ENCODE results near the gene ANGPTL2. TPM values are rescaled to one million over a fixed set of nuclear protein-coding genes. Genes with fewer than 3 reads are reported as not detected.
"Not testable (repeated sequence)": the region's sequence is repeated elsewhere in the genome, so short reads cannot be mapped to it uniquely, and the experiment has no call there.

The ANGPTL2 gene
- 4.7 and 8.3 TPM in 2 replicates for total RNA-seq (2014; rRNA removed; shearing (Covaris generic))

DNA sequence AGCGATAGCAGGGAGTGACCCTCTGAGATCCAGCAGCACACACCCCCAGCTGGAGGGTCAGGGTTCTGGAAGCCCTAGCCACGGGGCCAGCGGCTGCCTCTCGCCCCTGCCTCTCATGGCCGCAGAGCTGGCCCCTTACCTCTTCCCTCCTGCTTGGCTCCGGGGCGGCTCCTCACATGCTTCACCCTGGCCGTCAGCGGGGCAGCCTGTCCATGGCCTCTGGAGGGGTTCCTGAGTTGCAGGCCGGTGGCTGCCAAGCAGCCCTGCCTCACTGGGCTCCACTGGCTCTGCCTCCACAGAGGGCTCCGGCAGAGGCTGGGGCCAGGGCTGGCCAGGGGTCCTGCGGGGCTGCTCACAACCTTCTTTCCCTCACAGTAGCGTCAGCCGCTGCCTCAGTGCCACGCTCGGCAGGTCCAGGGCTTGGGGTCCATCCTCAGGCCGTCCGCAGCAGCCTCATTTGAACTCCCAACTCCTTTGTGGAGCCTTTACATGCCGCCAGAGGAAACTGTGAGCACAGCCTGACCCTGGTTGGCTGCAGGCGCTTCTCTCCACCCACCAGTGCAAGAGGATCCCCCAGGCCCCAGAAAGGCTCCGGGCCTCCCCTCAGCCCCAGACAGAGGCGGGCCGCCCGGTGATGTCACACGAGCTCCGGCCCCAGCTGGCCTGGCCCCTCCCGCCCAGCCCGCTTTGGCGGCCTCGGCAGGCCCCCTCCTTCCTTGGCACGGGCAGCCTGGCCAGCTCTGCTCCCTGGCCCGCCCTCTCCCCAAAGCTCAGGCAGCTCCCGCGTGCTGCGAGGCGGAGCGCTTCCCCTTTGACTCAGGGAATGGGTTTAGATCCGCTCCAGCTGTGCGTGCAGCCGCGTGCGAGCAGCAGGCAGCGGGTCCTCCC, at the start of gene ANGPTL2:
Gene ANGPTL2, minus strand, starts transcription at position 460 of the 888 bp plus-strand sequence. CDS start 13,904 bp downstream, outside the sequence.
- no peaks in the 10 kb centered on the region for H3K36me3 ChIP-seq (replicated peaks; ENCODE audit: control insufficient read depth, insufficient read depth, low read length)
- DNase-seq = peak; percentile 98
- peak within 1 kb of the TSS; percentile 51 for H3K4me3 ChIP-seq (ENCODE audit: insufficient read depth, low read depth, low read length)
- H3K27me3 ChIP-seq (ENCODE audit: control insufficient read depth, insufficient read depth, low read length) = no peaks in the 10 kb centered on the region; the same call in 1 of the 2 replicates

- H3K4me3 ChIP-seq (ENCODE audit: insufficient read depth, low read depth, low read length); H3K36me3 ChIP-seq (replicated peaks; ENCODE audit: control insufficient read depth, insufficient read depth, low read length); DNase-seq: not testable (repeated sequence)
Measured at GRCh38 chr9:127171348-127171747, 48.9 kb upstream of the ANGPTL2 start.

DNA sequence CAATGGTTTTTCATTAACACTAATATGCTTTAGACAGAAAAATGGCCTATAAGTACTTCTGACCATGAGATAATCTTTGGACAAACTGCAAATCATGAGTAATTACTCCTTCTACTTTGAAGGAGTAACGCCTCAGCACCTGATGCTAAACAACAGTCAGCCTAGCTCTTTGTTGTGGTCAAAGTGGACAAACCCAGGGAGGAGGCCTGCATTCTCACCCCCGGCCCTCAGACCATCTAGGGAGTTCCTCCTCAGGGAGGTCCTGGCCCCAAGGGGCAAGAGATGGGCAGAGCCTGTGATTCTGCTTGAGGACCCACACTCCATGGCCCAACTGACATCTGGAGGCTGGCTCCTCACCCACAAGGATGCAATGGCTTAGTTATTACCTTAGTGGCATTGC, 48.2 kb upstream of the ANGPTL2 start:
- DNase-seq = no peak
- no peaks in the 10 kb centered on the region for H3K27me3 ChIP-seq (ENCODE audit: control insufficient read depth, insufficient read depth, low read length)
- no peaks in the 10 kb centered on the region for H3K36me3 ChIP-seq (replicated peaks; ENCODE audit: control insufficient read depth, insufficient read depth, low read length)
- H3K4me3 ChIP-seq (ENCODE audit: insufficient read depth, low read depth, low read length) = no peak overlapping the region

More at GRCh38 chr9:127171348-127171747, 48.9 kb upstream of the ANGPTL2 start:
- not testable (repeated sequence) for H3K27me3 ChIP-seq (ENCODE audit: control insufficient read depth, insufficient read depth, low read length)

DNA sequence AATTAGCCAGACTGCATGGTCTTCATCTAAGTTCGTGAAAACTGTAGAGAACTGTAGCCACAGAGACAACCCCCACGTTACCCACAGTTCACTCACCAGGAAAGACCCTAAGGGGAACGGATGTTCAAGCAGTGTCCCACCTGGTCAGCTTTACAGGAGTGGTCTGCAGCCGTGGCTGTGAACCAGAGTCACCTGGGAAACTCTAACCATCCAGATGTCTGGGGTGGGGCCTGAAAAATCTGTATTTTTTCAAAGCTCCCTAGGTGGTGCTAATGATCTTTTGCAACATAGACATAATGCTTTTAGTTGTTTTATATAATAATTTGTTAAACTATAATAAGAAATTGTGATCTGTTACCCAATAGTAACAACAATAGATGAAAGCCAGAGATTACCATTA, 47.7 kb upstream of the ANGPTL2 start:
- Histone ChIP-seq H3K27me3 (ENCODE audit: control insufficient read depth, insufficient read depth, low read length) (no peaks in the 10 kb centered on the region), H3K36me3 (replicated peaks; ENCODE audit: control insufficient read depth, insufficient read depth, low read length) (no peaks in the 10 kb centered on the region), H3K4me3 (ENCODE audit: insufficient read depth, low read depth, low read length) (no peak overlapping the region)
- no peak for DNase-seq

DNA sequence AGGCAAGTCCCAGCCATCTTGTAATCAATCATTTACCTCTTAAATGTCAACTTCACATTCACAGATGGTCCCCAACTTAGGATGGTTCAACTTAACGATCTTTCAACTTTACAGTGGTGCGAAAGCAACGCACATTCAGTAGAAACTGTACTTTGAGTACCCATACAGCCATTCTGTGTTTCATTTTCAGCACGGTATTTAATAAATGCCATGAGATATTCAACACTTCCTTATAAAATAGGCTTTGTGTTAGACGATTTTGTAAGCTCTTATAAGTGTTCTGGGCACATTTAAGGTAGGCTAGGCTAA, 47.1 kb upstream of the ANGPTL2 start:
- H3K36me3 ChIP-seq (replicated peaks; ENCODE audit: control insufficient read depth, insufficient read depth, low read length) = no peaks in the 10 kb centered on the region
- no peak for DNase-seq
- no peaks in the 10 kb centered on the region for H3K27me3 ChIP-seq (ENCODE audit: control insufficient read depth, insufficient read depth, low read length)
- H3K4me3 ChIP-seq (ENCODE audit: insufficient read depth, low read depth, low read length) = no peak overlapping the region

DNA sequence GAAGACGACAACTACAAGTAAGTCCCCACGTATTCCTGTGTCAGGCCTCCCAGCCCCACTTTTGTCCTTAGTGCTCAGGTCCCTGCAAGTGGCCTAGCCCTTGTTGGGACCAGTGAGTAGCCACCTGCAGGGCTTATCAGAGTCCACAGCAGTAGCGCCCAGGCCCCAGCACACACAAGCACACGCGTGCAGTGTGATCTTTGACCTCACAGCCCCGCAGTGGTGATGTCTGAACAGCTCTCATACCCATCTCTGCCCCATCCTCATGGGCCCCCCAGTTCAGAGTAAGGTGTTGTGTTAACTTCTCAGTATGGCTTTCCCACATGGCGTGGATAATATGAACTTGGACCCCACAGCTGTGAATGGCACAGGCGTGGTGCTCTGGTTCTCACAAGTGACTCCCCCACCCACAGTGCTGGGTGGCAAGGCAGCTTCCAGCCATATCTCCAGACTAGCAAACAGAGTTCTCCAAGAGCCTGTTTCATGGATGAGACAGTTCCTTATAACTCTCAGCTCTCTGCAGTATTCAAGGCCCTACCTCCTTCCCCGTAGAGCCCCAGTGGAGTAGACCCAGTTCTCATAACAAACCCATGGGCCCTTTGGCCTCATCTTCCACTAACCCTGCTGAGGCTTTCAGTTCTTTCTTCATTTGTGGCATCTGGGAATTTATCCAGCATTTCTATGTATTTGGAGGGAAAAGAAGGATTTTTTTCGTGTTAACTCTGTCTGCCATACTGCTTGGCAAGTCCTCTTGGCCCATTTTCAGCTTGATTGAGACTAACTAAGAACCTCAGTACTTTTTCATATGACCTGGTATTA, 46.5 kb upstream of the ANGPTL2 start:
- Histone ChIP-seq H3K27me3 (ENCODE audit: control insufficient read depth, insufficient read depth, low read length) (no peaks in the 10 kb centered on the region), H3K36me3 (replicated peaks; ENCODE audit: control insufficient read depth, insufficient read depth, low read length) (no peaks in the 10 kb centered on the region), H3K4me3 (ENCODE audit: insufficient read depth, low read depth, low read length) (no peak overlapping the region)
- no peak for DNase-seq

- H3K4me3 ChIP-seq (ENCODE audit: insufficient read depth, low read depth, low read length) = no peak overlapping the region
- no peaks in the 10 kb centered on the region for H3K36me3 ChIP-seq (replicated peaks; ENCODE audit: control insufficient read depth, insufficient read depth, low read length)
- no peak for DNase-seq
- no peaks in the 10 kb centered on the region for H3K27me3 ChIP-seq (ENCODE audit: control insufficient read depth, insufficient read depth, low read length)
Measured at GRCh38 chr9:127167560-127168326, 45.3 kb upstream of the ANGPTL2 start.

- no peak for DNase-seq
Measured at GRCh38 chr9:127166651-127167524, 44.5 kb upstream of the ANGPTL2 start.

GRCh38 chr9:127166111-127166510, 43.7 kb upstream of the ANGPTL2 start:
- no peaks in the 10 kb centered on the region; the same call in 1 of the 2 replicates for H3K27me3 ChIP-seq (ENCODE audit: control insufficient read depth, insufficient read depth, low read length)
- no peak overlapping the region for H3K4me3 ChIP-seq (ENCODE audit: insufficient read depth, low read depth, low read length)
- H3K36me3 ChIP-seq (replicated peaks; ENCODE audit: control insufficient read depth, insufficient read depth, low read length) = no peaks in the 10 kb centered on the region
- DNase-seq = no peak

More at GRCh38 chr9:127166651-127167524, 44.5 kb upstream of the ANGPTL2 start:
- no peaks in the 10 kb centered on the region for H3K36me3 ChIP-seq (replicated peaks; ENCODE audit: control insufficient read depth, insufficient read depth, low read length)
- H3K27me3 ChIP-seq (ENCODE audit: control insufficient read depth, insufficient read depth, low read length) = no peaks in the 10 kb centered on the region
- no peak overlapping the region for H3K4me3 ChIP-seq (ENCODE audit: insufficient read depth, low read depth, low read length)

- no peak for DNase-seq
Measured at GRCh38 chr9:127165116-127165515, 42.7 kb upstream of the ANGPTL2 start.

GRCh38 chr9:127163409-127163808, 41.0 kb upstream of the ANGPTL2 start:
- no peak for DNase-seq
- Histone ChIP-seq H3K36me3 (replicated peaks; ENCODE audit: control insufficient read depth, insufficient read depth, low read length) (no peaks in the 10 kb centered on the region), H3K27me3 (ENCODE audit: control insufficient read depth, insufficient read depth, low read length) (no peaks in the 10 kb centered on the region; the same call in 1 of the 2 replicates), H3K4me3 (ENCODE audit: insufficient read depth, low read depth, low read length) (no peak overlapping the region)

More at GRCh38 chr9:127165116-127165515, 42.7 kb upstream of the ANGPTL2 start:
- Histone ChIP-seq H3K36me3 (replicated peaks; ENCODE audit: control insufficient read depth, insufficient read depth, low read length) (no peaks in the 10 kb centered on the region), H3K4me3 (ENCODE audit: insufficient read depth, low read depth, low read length) (no peak overlapping the region), H3K27me3 (ENCODE audit: control insufficient read depth, insufficient read depth, low read length) (no peaks in the 10 kb centered on the region; the same call in 1 of the 2 replicates)

DNA sequence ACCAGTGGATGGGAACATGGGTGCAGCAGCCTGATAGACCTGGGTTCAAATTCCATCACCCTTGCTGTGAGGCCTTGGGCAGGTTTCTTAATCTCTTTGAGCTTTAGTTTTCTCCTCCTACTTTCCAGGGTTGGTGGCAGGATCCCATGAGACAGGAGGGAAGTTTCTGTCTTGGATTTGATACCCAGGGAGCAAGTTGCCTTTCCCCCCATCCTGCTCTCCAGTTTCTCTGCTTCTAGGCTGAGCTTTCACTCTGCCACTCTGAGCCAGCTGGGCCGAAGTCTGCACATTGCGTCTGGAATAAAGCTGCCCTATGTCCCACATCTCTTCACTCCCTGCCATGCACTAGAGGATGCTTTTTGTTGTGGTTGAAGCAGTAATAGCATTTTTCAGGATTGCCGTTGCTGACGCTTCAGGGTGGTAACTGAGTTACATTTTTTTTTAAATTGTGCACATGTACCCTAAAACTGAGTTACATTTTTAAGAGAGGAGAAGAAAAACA, 40.5 kb upstream of the ANGPTL2 start:
- no peaks in the 10 kb centered on the region; the same call in 1 of the 2 replicates for H3K27me3 ChIP-seq (ENCODE audit: control insufficient read depth, insufficient read depth, low read length)
- no peak for DNase-seq
- no peaks in the 10 kb centered on the region for H3K36me3 ChIP-seq (replicated peaks; ENCODE audit: control insufficient read depth, insufficient read depth, low read length)

GRCh38 chr9:127162046-127162863, 39.8 kb upstream of the ANGPTL2 start:
- no peak overlapping the region for H3K4me3 ChIP-seq (ENCODE audit: insufficient read depth, low read depth, low read length)
- DNase-seq = no peak
- no peaks in the 10 kb centered on the region for H3K36me3 ChIP-seq (replicated peaks; ENCODE audit: control insufficient read depth, insufficient read depth, low read length)
- H3K27me3 ChIP-seq (ENCODE audit: control insufficient read depth, insufficient read depth, low read length) = no peaks in the 10 kb centered on the region; the same call in 1 of the 2 replicates

More for the DNA sequence above, 40.5 kb upstream of the ANGPTL2 start:
- no peak overlapping the region for H3K4me3 ChIP-seq (ENCODE audit: insufficient read depth, low read depth, low read length)
